Testis (tissue), 3 donors: ENCODE data around the gene CRLF1. TPM values are rescaled to one million over a fixed set of nuclear protein-coding genes. Genes with fewer than 3 reads are reported as not detected.

Experiments used
- DNase-seq: peaks from one replicate; pipeline ENCODE4 v3.0.0-alpha.2; 2019
- H3K27ac ChIP-seq, 2 donors: fragments of 200-600 bp; sonication (generic); one replicate each; pipeline ENCODE4 v1.5.1; 2019
- H3K27me3 ChIP-seq: fragments of 200-600 bp; sonication (generic); one replicate; pipeline ENCODE4 v1.5.1; 2019
- H3K36me3 ChIP-seq: fragments of 200-600 bp; sonication (generic); one replicate; pipeline ENCODE4 v1.5.1; 2017; ENCODE audit warnings: low read depth; ENCODE audit errors: missing control alignments
- H3K4me1 ChIP-seq: fragments of 200-600 bp; sonication (generic); one replicate; pipeline ENCODE4 v1.5.1; 2019
- H3K4me3 ChIP-seq, 2 donors: fragments of 200-600 bp; sonication (generic); one replicate each; pipeline ENCODE4 v1.5.1; 2017 to 2019
- H3K9me3 ChIP-seq: fragments of 200-600 bp; sonication (generic); one replicate; pipeline ENCODE4 v1.5.1; 2017
- POLR2A ChIP-seq: fragments of 450-650 bp; IDR thresholded peaks from one replicate; pipeline ENCODE4 v1.6.1; 2017; ENCODE audit warnings: antibody characterized with exemption, mild to moderate bottlenecking, moderate library complexity
- WGBS, 2 donors: methylation state at CpG; one replicate each; pipeline ENCODE4 v1.1.5; 2018; 5-methylcytosine and 5-hydroxymethylcytosine counted together
- intact Hi-C: fragments of 100-400 bp; cut with DNase I; formaldehyde crosslinking; loops from one replicate; pipeline ENCODE4 v1.15.1; 2023; ENCODE audit warnings: low total_unique reads
- polyA plus RNA-seq: library from polyadenylated mRNA; stranded (reverse); fragments of 350-450 nt; fragmentation: Illumina TruSeq; extraction: RNeasy Lipid Tissue Mini Kit (QIAGEN cat#74804); gene quantifications from one replicate; pipeline ENCODE4 v1.2.3, GENCODE V29; 2014; ENCODE audit warnings: low read depth, low replicate concordance; ENCODE audit not compliant: insufficient read depth
- total RNA-seq, 2 donors: library from RNA; depleted of rRNA; stranded (reverse); fragments of >200 nt; gene quantifications; one replicate each; pipeline ENCODE4 v1.2.3, GENCODE V29; 2016
- TF ChIP-seq, protein P1 (sequence below), 3 experiments: fragments of 450-650 bp in 2 of 3; fragments of 200-600 bp in 1 of 3; sonication (generic) in 1 of 3; IDR thresholded peaks; one replicate each; pipeline ENCODE4 v1.5.1; 2016 to 2019; ENCODE audit warnings: antibody characterized with exemption in 3 of 3, mild to moderate bottlenecking in 2 of 3, moderate library complexity in 1 of 3

Gene CRLF1
- total and polyA plus RNA-seq, 3 donors from 2014 or later, result 4.3 to 8.7 (median 5.3) TPM

GRCh38 chr19:18629166-18630088 lies 22.8 kb upstream of the CRLF1 start:
- DNase-seq, result peak; percentile 37
- Histone ChIP-seq H3K36me3 (no peaks in the 10 kb centered on the region), H3K4me1 (no peaks in the 10 kb centered on the region), H3K27me3 (no peaks in the 10 kb centered on the region), H3K27ac (peak overlapping the region in 1 of 2 donors; percentile 19), H3K9me3 (no peaks in the 10 kb centered on the region), H3K4me3 (no peak overlapping the region)
- no peak for TF ChIP-seq POLR2A
- 69 to 74% methylated on average over 14 to 15 of the region's 15 CpGs for WGBS, 2 donors
- intact Hi-C loops, result no loop called here

- DNase-seq, result no peak
- intact Hi-C loops, result no loop called here
- TF ChIP-seq POLR2A, result no peak
- TF ChIP-seq, protein P1, sequence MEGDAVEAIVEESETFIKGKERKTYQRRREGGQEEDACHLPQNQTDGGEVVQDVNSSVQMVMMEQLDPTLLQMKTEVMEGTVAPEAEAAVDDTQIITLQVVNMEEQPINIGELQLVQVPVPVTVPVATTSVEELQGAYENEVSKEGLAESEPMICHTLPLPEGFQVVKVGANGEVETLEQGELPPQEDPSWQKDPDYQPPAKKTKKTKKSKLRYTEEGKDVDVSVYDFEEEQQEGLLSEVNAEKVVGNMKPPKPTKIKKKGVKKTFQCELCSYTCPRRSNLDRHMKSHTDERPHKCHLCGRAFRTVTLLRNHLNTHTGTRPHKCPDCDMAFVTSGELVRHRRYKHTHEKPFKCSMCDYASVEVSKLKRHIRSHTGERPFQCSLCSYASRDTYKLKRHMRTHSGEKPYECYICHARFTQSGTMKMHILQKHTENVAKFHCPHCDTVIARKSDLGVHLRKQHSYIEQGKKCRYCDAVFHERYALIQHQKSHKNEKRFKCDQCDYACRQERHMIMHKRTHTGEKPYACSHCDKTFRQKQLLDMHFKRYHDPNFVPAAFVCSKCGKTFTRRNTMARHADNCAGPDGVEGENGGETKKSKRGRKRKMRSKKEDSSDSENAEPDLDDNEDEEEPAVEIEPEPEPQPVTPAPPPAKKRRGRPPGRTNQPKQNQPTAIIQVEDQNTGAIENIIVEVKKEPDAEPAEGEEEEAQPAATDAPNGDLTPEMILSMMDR (IDR thresholded peaks at IDR 0.05), result no peak
- no peaks in the 10 kb centered on the region for H3K9me3 ChIP-seq
- no peak overlapping the region for H3K27ac ChIP-seq
- no peaks in the 10 kb centered on the region for H3K27me3 ChIP-seq
- no peaks in the 10 kb centered on the region for H3K4me1 ChIP-seq
- no peaks in the 10 kb centered on the region for H3K36me3 ChIP-seq
- no peak overlapping the region for H3K4me3 ChIP-seq
- WGBS, 2 donors, result 80 to 84% methylated on average over 2 of the region's 2 CpGs
These were observed 20.3 kb upstream of the CRLF1 start for GRCh38 chr19:18626906-18627305.

- intact Hi-C loops, result no loop called here
- DNase-seq, result no peak
- TF ChIP-seq POLR2A, result no peak
- TF ChIP-seq, protein P1 (IDR thresholded peaks at IDR 0.05), result no peak
- no peak overlapping the region for H3K27ac ChIP-seq
- no peaks in the 10 kb centered on the region for H3K36me3 ChIP-seq
- no peaks in the 10 kb centered on the region for H3K27me3 ChIP-seq
- H3K4me1 ChIP-seq, result no peaks in the 10 kb centered on the region
- WGBS, 2 donors, result 85 to 95% methylated on average over 6 to 7 of the region's 7 CpGs
- H3K9me3 ChIP-seq, result no peaks in the 10 kb centered on the region
- no peak overlapping the region for H3K4me3 ChIP-seq
These were observed 14.3 kb upstream of the CRLF1 start for GRCh38 chr19:18620902-18621301.

GRCh38 chr19:18620311-18620710 lies 13.7 kb upstream of the CRLF1 start:
- H3K4me3 ChIP-seq, result no peak overlapping the region
- H3K9me3 ChIP-seq, result no peaks in the 10 kb centered on the region
- TF ChIP-seq, protein P1 (IDR thresholded peaks at IDR 0.05), result no peak
- TF ChIP-seq POLR2A, result no peak
- intact Hi-C loops, result no loop called here
- no peaks in the 10 kb centered on the region for H3K36me3 ChIP-seq
- 87 to 88% methylated on average over 10 of the region's 10 CpGs for whole genome bisulfite sequencing, 2 donors
- no peaks in the 10 kb centered on the region for H3K27me3 ChIP-seq
- H3K4me1 ChIP-seq, result no peaks in the 10 kb centered on the region
- H3K27ac ChIP-seq, result no peak overlapping the region
- no peak for DNase-seq

- 97 to 99% methylated on average over 13 of the region's 13 CpGs for WGBS, 2 donors
- no peak for TF ChIP-seq POLR2A
- TF ChIP-seq, protein P1 (IDR thresholded peaks at IDR 0.05), result no peak
- H3K27me3 ChIP-seq, result no peaks in the 10 kb centered on the region
- H3K4me3 ChIP-seq, result no peak overlapping the region
- H3K36me3 ChIP-seq, result no peaks in the 10 kb centered on the region
- DNase-seq, result no peak
- no peak overlapping the region for H3K27ac ChIP-seq
- intact Hi-C loops, result no loop called here
- H3K9me3 ChIP-seq, result no peaks in the 10 kb centered on the region
- H3K4me1 ChIP-seq, result no peaks in the 10 kb centered on the region
These were observed 11.6 kb upstream of the CRLF1 start for GRCh38 chr19:18618236-18618635.
